NB4 (cell line): ENCODE measurements around the gene ARPP21.

Experiments
- CTCF ChIP-seq: IDR thresholded peaks from one replicate; pipeline ENCODE4 v1.5.1; 2012; ENCODE audit warnings: low read depth, low read length
- MAX ChIP-seq: IDR thresholded peaks from 2 replicates; pipeline ENCODE4 v1.6.1; 2011; ENCODE audit warnings: low read depth, low read length
- POLR2A ChIP-seq: IDR thresholded peaks from 2 replicates; pipeline ENCODE4 v1.6.1; 2011; ENCODE audit warnings: mild to moderate bottlenecking; ENCODE audit not compliant: insufficient read length; ENCODE audit errors: extremely low read depth

GRCh38 chr3:35737934-35738706 is 98.8 kb downstream of the ARPP21 start:
- no peak for TF ChIP-seq CTCF
- no peak for TF ChIP-seq POLR2A
- no peak for TF ChIP-seq MAX
